NOMO-1 (cell line): ENCODE measurements around the gene ZMYM2.
A peak's percentile ranks its signal among the peaks of the same experiment; 100 is the strongest.

ENCODE experiments used
- DNase-seq, 2 experiments: peaks; one replicate each; lab custom pipeline; 2025; ENCODE audit not compliant: unreplicated experiment in 2 of 2; lab: John Stamatoyannopoulos, UW

ZMYM2 gene

DNA sequence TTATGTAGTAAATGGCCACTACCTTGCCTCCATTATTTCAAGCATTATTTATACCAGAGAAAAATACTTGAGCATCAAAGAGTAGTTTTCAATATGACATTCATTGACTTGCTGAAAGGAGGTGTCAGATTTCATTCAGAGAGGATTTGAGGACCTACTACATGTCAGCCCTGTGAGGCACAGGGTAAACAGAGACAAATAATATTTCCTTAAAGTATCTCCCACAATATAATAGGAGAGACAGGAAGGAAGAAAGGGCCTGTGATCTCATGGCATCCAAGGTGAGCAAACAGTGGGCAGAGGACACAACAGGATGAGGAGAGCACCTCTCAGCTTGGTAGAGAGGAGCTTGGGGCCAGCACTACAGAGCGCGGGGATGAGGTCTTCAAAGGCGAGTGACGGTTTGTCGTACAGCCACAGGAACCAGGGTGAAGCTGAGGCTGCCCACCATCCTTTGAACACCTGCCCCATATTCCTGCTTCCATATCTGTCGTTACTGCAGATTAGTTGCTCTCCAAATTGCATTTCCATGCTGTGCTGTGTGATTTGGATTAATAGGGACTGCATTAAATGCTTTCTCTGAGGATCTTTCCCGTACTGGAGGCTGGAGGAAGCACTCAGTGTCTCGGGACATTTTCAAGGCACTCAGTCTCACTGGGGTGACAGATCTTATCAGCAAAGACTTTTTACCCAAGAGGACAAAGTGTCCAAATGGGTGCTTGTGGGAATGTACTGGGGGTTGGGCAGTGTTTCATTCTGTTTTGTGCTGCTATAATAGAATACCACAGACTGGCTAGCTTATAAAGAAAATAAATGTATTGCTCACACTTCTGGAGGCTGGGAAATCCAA is 143.2 kb downstream of the ZMYM2 start:
- DNase-seq, result no peak

DNA sequence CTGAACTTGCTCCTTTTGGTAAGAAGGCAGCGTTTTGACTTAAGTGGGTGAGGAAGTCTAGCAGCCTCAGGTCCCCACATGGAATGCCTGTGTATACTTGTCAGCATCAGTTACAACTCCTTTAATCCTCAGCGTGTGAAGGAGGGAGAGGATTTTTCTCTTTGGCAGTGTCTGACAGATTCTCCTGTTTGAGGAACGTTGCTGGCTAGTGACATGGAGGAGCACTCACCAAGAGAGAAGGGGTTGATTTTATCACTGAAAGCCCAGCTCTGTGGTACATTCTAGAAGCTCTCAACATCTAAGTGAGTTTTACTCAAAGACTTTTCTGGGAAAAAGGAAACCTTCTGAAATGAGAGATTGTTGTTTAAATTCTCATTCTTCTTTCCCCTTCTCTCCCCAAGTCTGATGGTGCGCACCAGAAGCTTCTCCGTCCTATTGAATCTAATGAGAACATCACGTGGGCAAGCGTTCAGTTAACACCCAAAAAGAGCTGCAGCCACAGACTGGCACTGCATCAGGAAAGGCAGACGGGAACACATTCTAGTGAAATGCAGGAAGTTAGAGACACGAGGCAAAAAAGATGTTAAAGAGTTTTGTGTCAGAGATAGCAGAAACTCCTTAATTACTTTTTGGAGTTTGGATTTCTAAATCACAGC is 144.1 kb downstream of the ZMYM2 start:
- no peak for DNase-seq

GRCh38 chr13:20105161-20105689 is 146.7 kb downstream of the ZMYM2 start:
- DNase-seq, result peak; percentile 44 to 49

DNA sequence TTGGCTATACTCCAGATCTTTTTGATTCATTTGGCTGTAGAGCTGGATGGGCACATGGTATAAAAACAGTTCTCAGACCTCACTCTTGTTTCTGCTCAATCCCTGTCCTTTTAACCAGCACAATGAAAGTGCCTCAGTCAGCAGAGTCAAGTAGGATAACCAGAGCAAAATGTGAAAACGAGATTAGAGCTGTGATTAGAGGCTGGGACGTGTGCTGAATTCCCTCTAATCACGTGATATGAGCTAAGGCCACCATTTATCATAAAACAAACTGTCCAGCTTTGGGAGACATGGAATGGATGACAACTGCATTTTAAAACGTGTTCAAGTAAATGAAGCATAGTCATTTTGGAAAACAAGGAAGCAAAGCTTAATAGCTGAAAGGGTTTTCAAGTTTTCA is 148.2 kb downstream of the ZMYM2 start:
- DNase-seq, result no peak

DNA sequence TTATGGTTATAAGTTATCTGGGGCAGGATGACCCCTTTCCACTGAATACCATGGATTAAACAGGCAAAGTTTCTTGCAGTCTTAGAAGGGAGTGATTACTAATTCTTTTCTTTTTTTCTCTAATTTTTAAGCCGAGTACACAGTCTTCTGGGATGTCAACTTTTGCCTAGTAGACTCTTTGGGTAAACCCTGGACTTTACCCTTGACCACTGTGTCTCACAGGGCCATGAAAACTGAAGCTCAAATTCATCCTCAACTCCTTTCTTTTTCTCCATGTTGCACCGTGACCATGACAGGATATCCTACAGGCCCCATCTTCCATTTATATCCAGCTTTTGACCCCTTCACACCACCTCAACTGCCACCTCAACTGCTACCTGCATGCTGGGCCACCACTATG is 150.5 kb downstream of the ZMYM2 start:
- DNase-seq, result no peak

DNA sequence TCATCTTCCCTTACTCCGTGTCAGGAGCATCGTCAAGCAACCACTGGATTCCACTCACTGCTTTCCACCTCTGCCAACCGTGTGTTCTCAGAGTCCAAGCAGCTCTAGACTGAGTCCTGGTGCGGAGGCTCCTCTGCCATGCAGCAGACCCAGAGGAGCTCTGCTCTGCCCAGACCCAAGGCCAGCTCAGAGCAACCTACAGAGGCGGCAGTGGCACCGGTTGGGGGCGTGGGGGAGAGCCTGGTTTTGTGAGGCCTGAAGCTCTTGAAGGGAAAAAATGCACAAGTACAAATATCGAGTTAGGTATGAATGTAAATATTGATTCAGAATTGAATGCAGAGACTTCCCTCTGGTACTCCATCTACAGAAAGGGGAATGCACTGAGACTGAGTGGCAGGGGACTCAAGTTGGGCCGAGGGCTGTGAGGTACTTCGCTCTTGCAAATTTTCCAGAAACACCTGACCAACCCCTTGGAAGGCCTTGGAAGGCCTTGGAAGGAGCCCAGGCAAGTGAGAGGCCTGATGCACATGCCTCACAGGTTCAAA is 155.6 kb downstream of the ZMYM2 start:
- DNase-seq, result no peak

DNA sequence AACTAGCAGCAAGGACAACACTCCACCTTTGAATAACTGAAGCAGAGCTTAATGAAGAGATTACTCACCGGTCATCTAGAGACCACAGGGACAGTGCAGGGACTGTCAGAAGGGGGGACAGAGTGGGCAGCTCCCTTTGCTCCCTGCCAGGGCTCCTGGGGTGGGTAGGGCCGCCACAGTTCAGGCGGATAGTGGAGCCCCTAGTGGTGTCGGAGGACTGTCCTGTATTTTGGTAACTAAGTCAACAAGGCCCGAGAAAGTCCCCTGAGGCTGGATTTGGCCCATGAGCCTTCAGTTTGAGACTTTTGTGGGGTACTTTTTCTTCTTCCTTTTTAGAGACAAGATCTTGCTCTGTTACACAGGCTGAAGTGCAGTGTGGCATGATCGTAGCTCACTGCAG is 157.7 kb downstream of the ZMYM2 start:
- DNase-seq, result no peak

- no peak for DNase-seq
Observed at GRCh38 chr13:20118268-20119140, 160.0 kb downstream of the ZMYM2 start.

- DNase-seq, result no peak
Observed at GRCh38 chr13:20119960-20120359, 161.4 kb downstream of the ZMYM2 start.

- DNase-seq, result peak; percentile 79 to 81
Observed at GRCh38 chr13:20121159-20121525, 162.6 kb downstream of the ZMYM2 start.

GRCh38 chr13:20124303-20124702 is 165.8 kb downstream of the ZMYM2 start:
- no peak for DNase-seq

- no peak for DNase-seq
Observed at GRCh38 chr13:20125129-20125782, 166.7 kb downstream of the ZMYM2 start.

DNA sequence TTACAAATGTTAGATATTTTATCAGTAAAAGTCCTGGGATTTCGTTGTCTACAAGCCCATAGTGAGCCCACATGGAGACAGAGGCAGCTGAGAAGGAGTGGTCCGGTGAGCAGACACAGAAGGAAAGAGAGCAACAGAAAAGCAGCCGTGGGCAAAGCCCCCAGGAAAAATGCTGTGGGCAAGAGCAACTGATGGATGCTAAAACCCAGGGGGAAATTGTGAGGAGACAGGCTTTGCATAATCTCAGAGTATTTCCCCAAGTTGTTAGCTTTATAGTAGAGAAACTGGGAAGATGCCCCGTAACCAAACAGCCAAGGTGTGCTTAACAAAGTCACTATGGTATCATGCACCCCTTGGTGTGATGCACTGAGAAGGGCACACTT is 167.2 kb downstream of the ZMYM2 start:
- DNase-seq, result no peak

GRCh38 chr13:20126541-20127261 is 168.2 kb downstream of the ZMYM2 start:
- DNase-seq, result peak; percentile 83 to 99

- peak; percentile 68 to 77 for DNase-seq
Observed at GRCh38 chr13:20127262-20127561, 168.7 kb downstream of the ZMYM2 start.

DNA sequence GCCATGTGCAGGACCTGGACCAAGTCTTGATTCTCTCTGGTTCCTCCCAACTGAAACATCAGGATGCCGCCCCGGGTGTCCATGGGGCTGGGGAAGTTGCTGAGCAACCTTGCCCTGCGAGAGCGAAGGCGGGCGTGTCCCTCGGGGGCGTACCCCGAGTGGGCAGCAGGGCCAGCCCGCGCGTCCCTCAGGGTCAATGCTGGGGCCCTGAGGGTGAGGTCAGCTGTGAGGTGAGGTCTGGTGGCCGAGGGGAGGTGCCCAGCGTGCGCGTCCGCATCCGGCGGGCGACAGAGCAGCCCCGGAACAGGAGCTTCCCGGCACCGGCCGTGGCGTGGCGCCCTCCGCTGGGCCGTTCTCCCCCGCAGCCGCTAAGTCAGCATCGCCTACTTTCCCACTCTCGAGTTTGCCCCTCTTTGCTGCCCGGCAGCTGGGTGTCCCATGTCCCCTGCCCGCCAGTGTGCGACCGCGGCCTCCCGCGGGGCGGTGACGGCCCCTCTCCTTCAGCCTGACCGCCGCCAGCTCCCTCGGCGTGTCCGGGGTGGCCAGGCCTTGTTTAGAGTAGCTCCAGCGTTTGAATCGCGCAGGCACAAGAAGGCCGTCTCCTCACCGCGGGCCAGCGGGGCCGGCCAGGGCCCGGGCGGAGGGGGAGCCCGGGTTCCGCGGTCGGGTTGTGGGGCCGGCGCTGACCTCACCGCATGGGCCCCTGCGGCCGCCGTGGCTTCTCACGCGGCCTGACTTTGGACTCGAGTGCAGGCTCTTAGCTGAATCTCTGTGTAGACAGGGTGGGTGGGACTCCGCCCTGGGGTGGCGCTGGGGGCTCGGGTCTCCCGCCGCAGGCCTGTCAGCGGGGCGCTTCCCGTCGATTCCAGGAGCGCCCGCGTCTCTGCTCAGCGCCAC is 169.3 kb downstream of the ZMYM2 start:
- DNase-seq, result peak; percentile 80 to 85

GRCh38 chr13:20128459-20128931 is 170.0 kb downstream of the ZMYM2 start:
- DNase-seq, result no peak

- no peak for DNase-seq
Observed at GRCh38 chr13:20129076-20129475, 170.5 kb downstream of the ZMYM2 start.

DNA sequence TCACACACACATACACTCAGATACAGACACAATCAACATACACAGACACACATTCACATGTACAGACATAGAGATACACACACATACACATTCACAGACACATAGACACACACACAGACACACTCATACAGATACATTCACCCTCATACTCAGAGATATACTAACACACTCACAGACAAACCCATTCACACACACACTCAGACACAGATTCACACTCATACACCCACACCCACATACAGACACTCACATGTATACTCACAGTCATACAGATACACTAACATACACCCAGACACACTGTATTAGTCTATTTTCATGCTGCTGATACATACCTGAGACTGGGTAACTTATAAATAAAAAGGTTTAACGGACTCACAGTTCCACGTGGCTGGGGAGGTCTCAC is 171.5 kb downstream of the ZMYM2 start:
- no peak for DNase-seq
